IMR-90 (cell line): Measurements from ENCODE around the gene TAF4. TPM values are rescaled to one million over a fixed set of nuclear protein-coding genes. Genes with fewer than 3 reads are reported as not detected.
A peak's percentile ranks its signal among the peaks of the same experiment; 100 is the strongest.

Experiments
- ATAC-seq: fragments of 200-7000 bp; cut with Tn5 transposase; 2 replicates; pipeline ENCODE4 v1.9.1; 2020; ENCODE audit warnings: low read depth, mild to moderate bottlenecking, moderate library complexity
- BruUV-seq: library from RNA; stranded (reverse); fragments of 400-500 nt; replicated peaks from 2 replicates; lab custom pipeline; 2021; lab: Mats Ljungman, UMichigan
- CTCF ChIA-PET: fragments of 300-600 bp; formaldehyde crosslinking; extraction: SDS; loops from one replicate; lab custom pipeline; 2021; ENCODE audit warnings: antibody characterized with exemption; lab: Yijun Ruan, JAX
- POLR2A ChIA-PET: fragments of 300-600 bp; sonication (Branson Sonifier 250); formaldehyde crosslinking; loops from one replicate; lab custom pipeline; 2022; ENCODE audit warnings: antibody characterized with exemption; ENCODE audit not compliant: unreplicated experiment; lab: Charles Lee
- DNase-seq: peaks from one replicate; pipeline ENCODE4 v3.0.0; 2013
- H2AFZ ChIP-seq: replicated peaks from 2 replicates; pipeline ENCODE3; 2013; ENCODE audit warnings: low read length, mild to moderate bottlenecking; ENCODE audit not compliant: poor library complexity
- H2AK5ac ChIP-seq: 2 replicates; pipeline ENCODE4 v1.6.1; 2013; ENCODE audit warnings: low read depth, low read length, inconsistent platforms
- H2AK9ac ChIP-seq: replicated peaks from 2 replicates; pipeline ENCODE3; 2013; ENCODE audit warnings: mild to moderate bottlenecking, low read depth, low read length, moderate library complexity; ENCODE audit not compliant: poor library complexity
- H2BK120ac ChIP-seq: 2 replicates; pipeline ENCODE4 v1.6.1; 2013; ENCODE audit warnings: low read depth, low read length, inconsistent platforms
- H2BK15ac ChIP-seq: 3 replicates; pipeline ENCODE4 v1.6.1; 2013; ENCODE audit warnings: low read depth, low read length, inconsistent platforms
- H2BK20ac ChIP-seq: 2 replicates; pipeline ENCODE4 v1.6.1; 2013; ENCODE audit warnings: low read depth, mild to moderate bottlenecking, inconsistent platforms, low read length, moderate library complexity
- H2BK5ac ChIP-seq: 2 replicates; pipeline ENCODE4 v1.6.1; 2013; ENCODE audit warnings: mild to moderate bottlenecking, low read depth, low read length, inconsistent platforms; ENCODE audit not compliant: poor library complexity, severe bottlenecking
- H3K14ac ChIP-seq: replicated peaks from 2 replicates; pipeline ENCODE4 v1.6.1; 2013; ENCODE audit warnings: low read depth, low read length, inconsistent platforms
- H3K18ac ChIP-seq: 2 replicates; pipeline ENCODE4 v1.6.1; 2013; ENCODE audit warnings: low read depth, low read length, control low read depth
- H3K23ac ChIP-seq: 2 replicates; pipeline ENCODE4 v1.6.1; 2013; ENCODE audit warnings: low read depth, low read length, inconsistent platforms
- H3K27ac ChIP-seq: 2 replicates; pipeline ENCODE4 v1.5.1; 2013; ENCODE audit warnings: mild to moderate bottlenecking, control low read depth, low read length; ENCODE audit not compliant: insufficient read depth
- H3K27me3 ChIP-seq: 2 replicates; pipeline ENCODE4 v1.6.1; 2013; ENCODE audit warnings: low read length; ENCODE audit not compliant: control insufficient read depth, insufficient read depth
- H3K36me3 ChIP-seq: 2 replicates; pipeline ENCODE4 v1.6.1; 2013; ENCODE audit warnings: low read length, mixed read lengths; ENCODE audit not compliant: control insufficient read depth, insufficient read depth
- H3K4ac ChIP-seq: 2 replicates; pipeline ENCODE4 v1.6.1; 2013; ENCODE audit warnings: low read depth, low read length, inconsistent platforms
- H3K4me1 ChIP-seq: 2 replicates; pipeline ENCODE4 v1.6.1; 2013; ENCODE audit warnings: low read length, mixed read lengths; ENCODE audit not compliant: control insufficient read depth, insufficient read depth
- H3K4me2 ChIP-seq: 2 replicates; pipeline ENCODE4 v1.6.1; 2013; ENCODE audit warnings: low read depth, mild to moderate bottlenecking, control low read depth, low read length, moderate library complexity
- H3K4me3 ChIP-seq: 2 replicates; pipeline ENCODE4 v1.5.1; 2013; ENCODE audit warnings: low read depth, mild to moderate bottlenecking, control low read depth, low read length, moderate library complexity; ENCODE audit not compliant: insufficient read depth
- H3K56ac ChIP-seq: 2 replicates; pipeline ENCODE4 v1.6.1; 2013; ENCODE audit warnings: low read length, inconsistent platforms; ENCODE audit not compliant: insufficient read depth; ENCODE audit errors: extremely low read depth
- H3K79me1 ChIP-seq, 2 experiments: 2 replicates each; pipeline ENCODE4 v1.6.1; 2013; ENCODE audit warnings: low read length in 2 of 2, inconsistent platforms in 1 of 2, low read depth in 1 of 2
- H3K9ac ChIP-seq: 2 replicates; pipeline ENCODE4 v1.6.1; 2013; ENCODE audit warnings: low read depth, low read length, control low read depth
- H3K9me1 ChIP-seq: 2 replicates; pipeline ENCODE4 v1.6.1; 2013; ENCODE audit warnings: low read length, inconsistent platforms; ENCODE audit not compliant: insufficient read depth
- H3K9me3 ChIP-seq: 2 replicates; pipeline ENCODE4 v1.6.1; 2013; ENCODE audit warnings: low read length; ENCODE audit not compliant: control insufficient read depth, insufficient read depth
- H4K20me1 ChIP-seq: 2 replicates; pipeline ENCODE4 v1.6.1; 2013; ENCODE audit warnings: low read length, inconsistent platforms; ENCODE audit not compliant: insufficient read depth
- H4K5ac ChIP-seq: 2 replicates; pipeline ENCODE4 v1.6.1; 2013; ENCODE audit warnings: mild to moderate bottlenecking, low read depth, low read length, control low read depth
- H4K8ac ChIP-seq, 2 experiments: 2 replicates each; pipeline ENCODE4 v1.6.1; 2013; ENCODE audit warnings: low read depth in 2 of 2, low read length in 2 of 2, control low read depth in 1 of 2, inconsistent platforms in 1 of 2
- H4K91ac ChIP-seq: 2 replicates; pipeline ENCODE4 v1.6.1; 2013; ENCODE audit warnings: low read depth, low read length, inconsistent platforms; ENCODE audit not compliant: insufficient read depth
- BHLHE40 ChIP-seq: fragments of 150-350 bp; IDR thresholded peaks from 2 replicates; pipeline ENCODE4 v1.6.1; 2016; ENCODE audit warnings: mild to moderate bottlenecking, low read depth, low read length
- CEBPB ChIP-seq: IDR thresholded peaks from 2 replicates; pipeline ENCODE4 v1.6.1; 2012; ENCODE audit warnings: low read depth, low read length, improper control_type of control experiment
- CHD1 ChIP-seq: IDR thresholded peaks from 2 replicates; pipeline ENCODE4 v1.6.1; 2012; ENCODE audit warnings: low read depth, low read length, improper control_type of control experiment
- FOS ChIP-seq: fragments of 150-350 bp; IDR thresholded peaks from 2 replicates; pipeline ENCODE4 v1.6.1; 2016; ENCODE audit warnings: low read depth, low read length
- MAFK ChIP-seq: IDR thresholded peaks from 2 replicates; pipeline ENCODE4 v1.6.1; 2012; ENCODE audit warnings: low read depth, low read length, improper control_type of control experiment
- MAZ ChIP-seq: IDR thresholded peaks from 2 replicates; pipeline ENCODE4 v1.6.1; 2012; ENCODE audit warnings: low read depth, mild to moderate bottlenecking, low read length, improper control_type of control experiment, moderate library complexity, borderline replicate concordance
- NFE2L2 ChIP-seq: fragments of 150-350 bp; IDR thresholded peaks from 2 replicates; pipeline ENCODE4 v1.6.1; 2016; ENCODE audit warnings: low read depth, mild to moderate bottlenecking, low read length
- WGBS, 2 experiments: methylation state at CpG; one replicate each; pipeline versions ENCODE4 v1.1.5 to v1.1.7; 2013; ENCODE audit warnings: missing lambda C conversion rate in 2 of 2; ENCODE audit not compliant: insufficient read length in 1 of 2; ENCODE audit errors: extremely low coverage in 2 of 2; 5-methylcytosine and 5-hydroxymethylcytosine counted together
- dilution Hi-C: fragments of 300-500 bp; cut with HindIII; formaldehyde crosslinking; loops from one replicate; pipeline ENCODE4 v1.14.3; 2018; ENCODE audit warnings: low sequenced_read_pairs; ENCODE audit not compliant: unreplicated experiment
- in situ Hi-C: fragments of 300-500 bp; cut with MboI; formaldehyde crosslinking; loops from 3 replicates; pipeline ENCODE4 v1.14.3; 2019; ENCODE audit warnings: low sequenced_read_pairs, inconsistent platforms, mixed read lengths
- intact Hi-C: fragments of 100-400 bp; cut with micrococcal nuclease; formaldehyde crosslinking; loops from 2 replicates; pipeline ENCODE4 v1.10.0; 2022
- polyA plus RNA-seq, 3 experiments: library from polyadenylated mRNA; depleted of rRNA; stranded (reverse); fragments of >200 nt; gene quantifications; 2 replicates each; pipeline ENCODE4 v1.2.3, GENCODE V29; 2012; ENCODE audit warnings: low replicate concordance in 1 of 3
- total RNA-seq: library from RNA; depleted of rRNA; stranded (reverse); fragments of >200 nt; gene quantifications from 2 replicates; pipeline ENCODE4 v1.2.3, GENCODE V29; 2012
- TF ChIP-seq, protein P1 (sequence below): fragments of 150-350 bp; IDR thresholded peaks from 2 replicates; pipeline ENCODE4 v1.6.1; 2017; ENCODE audit warnings: mild to moderate bottlenecking, antibody characterized with exemption, low read length, low read depth

TAF4 gene
- total and polyA plus RNA-seq, 2 of the 4 experiments (the other 2 are of a cell fraction) = 1.4 to 5.1 TPM

- BruUV-seq = no TSS peak
- ChIA-PET POLR2A (no interaction called here), CTCF (interaction anchor here (1.1 kb wide), 1 partner anchor 36 kb away, joined by 3 read pairs; no protein-coding TSS in a partner anchor)
- peak; percentile 99 for DNase-seq
- TF ChIP-seq MAFK (no peak), BHLHE40 (peak; percentile 82), FOS (peak; percentile 100), CEBPB (peak; percentile 48), CHD1 (peak; percentile 76), NFE2L2 (peak; percentile 56; the same call in 1 of the 2 replicates), MAZ (0 out of 2 replicates have a peak, but pooled peaks have one; percentile 25)
- TF ChIP-seq, protein P1, sequence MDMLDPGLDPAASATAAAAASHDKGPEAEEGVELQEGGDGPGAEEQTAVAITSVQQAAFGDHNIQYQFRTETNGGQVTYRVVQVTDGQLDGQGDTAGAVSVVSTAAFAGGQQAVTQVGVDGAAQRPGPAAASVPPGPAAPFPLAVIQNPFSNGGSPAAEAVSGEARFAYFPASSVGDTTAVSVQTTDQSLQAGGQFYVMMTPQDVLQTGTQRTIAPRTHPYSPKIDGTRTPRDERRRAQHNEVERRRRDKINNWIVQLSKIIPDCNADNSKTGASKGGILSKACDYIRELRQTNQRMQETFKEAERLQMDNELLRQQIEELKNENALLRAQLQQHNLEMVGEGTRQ = no peak
- Histone ChIP-seq H4K91ac (no peak overlapping the region; the same call in 1 of the 2 replicates), H3K9ac (no peak overlapping the region), H3K4me2 (peak overlapping the region; percentile 53; the same call in 1 of the 2 replicates), H2AFZ (peak overlapping the region; percentile 2), H3K27me3 (peaks cover 9% of the 10 kb centered on the region; the same call in 1 of the 2 replicates), H2BK120ac (peak overlapping the region; percentile 55), H3K14ac (0 out of 2 replicates have a peak overlapping the region, but pooled peaks have one; percentile 34), H3K18ac (peak overlapping the region; percentile 29; the same call in 1 of the 2 replicates), H4K5ac (no peak overlapping the region), H3K36me3 (no peaks in the 10 kb centered on the region), H2BK15ac (0 out of 3 replicates have a peak overlapping the region, but pooled peaks have one; percentile 1), H3K9me1 (peaks cover 11% of the 10 kb centered on the region), H3K4me3 (no peak overlapping the region), H2AK5ac (peak overlapping the region; percentile 51; the same call in 1 of the 2 replicates), H3K56ac (no peak overlapping the region), H3K23ac (no peak overlapping the region; the same call in 1 of the 2 replicates), H3K4me1 (peaks cover 7% of the 10 kb centered on the region), H2BK20ac (peak overlapping the region; percentile 75; the same call in 1 of the 2 replicates), H3K27ac (no peak overlapping the region), H4K20me1 (peaks cover 4% of the 10 kb centered on the region; the same call in 1 of the 2 replicates), H3K9me3 (no peaks in the 10 kb centered on the region), H2AK9ac (peak overlapping the region; percentile 76), H3K4ac (peak overlapping the region; percentile 64), H4K8ac (peak overlapping the region in 1 of 2 experiments; percentile 49; a peak in 2 of 4 replicates), H3K79me1 (no peaks in the 10 kb centered on the region; a peak in 1 of 4 replicates), H2BK5ac (peak overlapping the region; percentile 66)
- intact Hi-C loops = no loop called here
- peak; percentile 95 for ATAC-seq
- in situ Hi-C loops = no loop called here
- no CpG with 5 or more reads among the region's 15 CpGs for WGBS, 2 experiments
- dilution Hi-C loops = no loop called here
Measured at GRCh38 chr20:62088258-62089127, 22.8 kb upstream of the TAF4 start.
